Upper lobe of left lung (tissue), 4 donors: Measurements from ENCODE around the gene SPACA7.

Source experiments
- EP300 ChIP-seq, 4 donors: sonication (generic); formaldehyde crosslinking; IDR thresholded peaks; one replicate each; pipeline ENCODE4 v1.5.1; 2017; ENCODE audit warnings: antibody characterized with exemption in 4 of 4, control low read depth in 2 of 4
- POLR2A ChIP-seq, 4 donors: fragments of 450-650 bp; IDR thresholded peaks; one replicate each; pipeline ENCODE4 v1.5.1; 2016 to 2017; ENCODE audit warnings: antibody characterized with exemption in 4 of 4, mild to moderate bottlenecking in 2 of 4
- TF ChIP-seq, protein P1 (sequence below), 6 experiments: fragments of 450-650 bp in 4 of 6; fragments of 200-600 bp in 2 of 6; sonication (generic) in 2 of 6; IDR thresholded peaks; one replicate each; pipeline ENCODE4 v1.5.1; 2016 to 2019; ENCODE audit warnings: antibody characterized with exemption in 6 of 6

- TF ChIP-seq, protein P1, sequence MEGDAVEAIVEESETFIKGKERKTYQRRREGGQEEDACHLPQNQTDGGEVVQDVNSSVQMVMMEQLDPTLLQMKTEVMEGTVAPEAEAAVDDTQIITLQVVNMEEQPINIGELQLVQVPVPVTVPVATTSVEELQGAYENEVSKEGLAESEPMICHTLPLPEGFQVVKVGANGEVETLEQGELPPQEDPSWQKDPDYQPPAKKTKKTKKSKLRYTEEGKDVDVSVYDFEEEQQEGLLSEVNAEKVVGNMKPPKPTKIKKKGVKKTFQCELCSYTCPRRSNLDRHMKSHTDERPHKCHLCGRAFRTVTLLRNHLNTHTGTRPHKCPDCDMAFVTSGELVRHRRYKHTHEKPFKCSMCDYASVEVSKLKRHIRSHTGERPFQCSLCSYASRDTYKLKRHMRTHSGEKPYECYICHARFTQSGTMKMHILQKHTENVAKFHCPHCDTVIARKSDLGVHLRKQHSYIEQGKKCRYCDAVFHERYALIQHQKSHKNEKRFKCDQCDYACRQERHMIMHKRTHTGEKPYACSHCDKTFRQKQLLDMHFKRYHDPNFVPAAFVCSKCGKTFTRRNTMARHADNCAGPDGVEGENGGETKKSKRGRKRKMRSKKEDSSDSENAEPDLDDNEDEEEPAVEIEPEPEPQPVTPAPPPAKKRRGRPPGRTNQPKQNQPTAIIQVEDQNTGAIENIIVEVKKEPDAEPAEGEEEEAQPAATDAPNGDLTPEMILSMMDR (IDR thresholded peaks at IDR 0.05) = no peak
- TF ChIP-seq POLR2A (IDR thresholded peaks at IDR 0.05) (no peak), EP300 (IDR thresholded peaks at IDR 0.05) (no peak)
Measured at GRCh38 chr13:112416647-112417046, 40.5 kb downstream of the SPACA7 start.
